ENCODE measurements around the gene PQBP1.

- TF ChIP-seq POLR2AphosphoS5 (IDR thresholded peaks at IDR 0.05; ENCODE audit: low read depth) (no peak), SPI1 (IDR thresholded peaks at IDR 0.05; ENCODE audit: borderline replicate concordance, low read depth) (no peak), CTCF (IDR thresholded peaks at IDR 0.05; ENCODE audit: insufficient read depth, low read length) (no peak), REST (IDR thresholded peaks at IDR 0.05; ENCODE audit: insufficient replicate concordance, low read depth) (no peak)
Measured at GRCh38 chrX:48939524-48940228, 41.9 kb downstream of the PQBP1 start.
